ENCODE results near the gene RPH3AL.

- no peak for TF ChIP-seq CTCF (IDR thresholded peaks at IDR 0.05; ENCODE audit: poor library complexity, severe bottlenecking)
- TF ChIP-seq EZH2 (IDR thresholded peaks at IDR 0.05; ENCODE audit: borderline replicate concordance, insufficient read depth, low read length, poor library complexity, severe bottlenecking): no peak
These were observed 175.5 kb downstream of the RPH3AL start for GRCh38 chr17:177155-177554.

Data from neural cell (in vitro differentiated cells).